GM10847 (cell line): ENCODE data around the gene RPS27.
A peak's percentile ranks its signal among the peaks of the same experiment; 100 is the strongest.

ENCODE experiments used
- POLR2A ChIP-seq: IDR thresholded peaks from 2 replicates; pipeline ENCODE4 v1.6.1; 2011; ENCODE audit not compliant: insufficient read length; ENCODE audit errors: extremely low read depth

The RPS27 gene

GRCh38 chr1:153990468-153991150 is at the start of gene RPS27:
Gene RPS27 (plus strand): TSS chr1:153990762. CDS start chr1:153990797, 35 bp downstream.
- peak; percentile 99 for TF ChIP-seq POLR2A

- no peak for TF ChIP-seq POLR2A
Measured at GRCh38 chr1:153941826-153942725, 48.5 kb upstream of the RPS27 start.

- TF ChIP-seq POLR2A = no peak
Measured at GRCh38 chr1:153942766-153943549, 47.6 kb upstream of the RPS27 start.

GRCh38 chr1:153944005-153944826 is 46.3 kb upstream of the RPS27 start:
- TF ChIP-seq POLR2A = no peak

- no peak for TF ChIP-seq POLR2A
Measured at GRCh38 chr1:153944827-153945117, 45.8 kb upstream of the RPS27 start.

- TF ChIP-seq POLR2A = peak; percentile 37
Measured at GRCh38 chr1:153945131-153945794, 45.3 kb upstream of the RPS27 start.

GRCh38 chr1:153945795-153946621 is 44.6 kb upstream of the RPS27 start:
- TF ChIP-seq POLR2A = peak; percentile 46

- TF ChIP-seq POLR2A = no peak
Measured at GRCh38 chr1:153946622-153947241, 43.8 kb upstream of the RPS27 start, which contains the start of gene DENND4B. Gene DENND4B (minus strand): TSS chr1:153946718. CDS start chr1:153944374, 2,344 bp downstream.

- no peak for TF ChIP-seq POLR2A
Measured at GRCh38 chr1:153951183-153951582, 39.4 kb upstream of the RPS27 start.

GRCh38 chr1:153951801-153952200 is 38.8 kb upstream of the RPS27 start:
- TF ChIP-seq POLR2A = no peak

GRCh38 chr1:153953859-153954365 is 36.6 kb upstream of the RPS27 start:
- TF ChIP-seq POLR2A = no peak

GRCh38 chr1:153954826-153955225 is 35.7 kb upstream of the RPS27 start:
- no peak for TF ChIP-seq POLR2A
